B cell (primary cell): ENCODE measurements around the gene PLCL1. TPM values are rescaled to one million over a fixed set of nuclear protein-coding genes. Genes with fewer than 3 reads are reported as not detected.

Experiments used
- ATAC-seq: fragments of 200-7000 bp; cut with Tn5 transposase; one replicate; pipeline ENCODE4 v1.10.0; 2021; ENCODE audit warnings: low read depth, mild to moderate bottlenecking, moderate number of reproducible peaks, moderate library complexity
- CTCF ChIA-PET: fragments of 350-600 bp; sonication (Branson Sonifier 250); formaldehyde crosslinking; loops from one replicate; lab custom pipeline; 2021; ENCODE audit warnings: antibody characterized with exemption, inconsistent platforms; lab: Charles Lee
- POLR2A ChIA-PET: fragments of 350-600 bp; sonication (Branson Sonifier 250); formaldehyde crosslinking; loops from one replicate; lab custom pipeline; 2021; ENCODE audit warnings: antibody characterized with exemption; lab: Charles Lee
- DNase-seq: peaks from one replicate; pipeline ENCODE4 v3.0.0; 2013
- H2AFZ ChIP-seq: 2 replicates; pipeline ENCODE4 v1.6.1; 2012; ENCODE audit warnings: mild to moderate bottlenecking, low read depth, low read length; ENCODE audit not compliant: insufficient read depth, poor library complexity, severe bottlenecking
- H3K27ac ChIP-seq, 2 donors: 1 replicate in 1 of 2; 2 replicates in 1 of 2; pipeline ENCODE4 v1.5.1; 2012 to 2013; ENCODE audit warnings: low read length in 2 of 2, mild to moderate bottlenecking in 2 of 2, moderate library complexity in 1 of 2
- H3K27me3 ChIP-seq, 4 experiments: fragments of 200-600 bp in 1 of 4; sonication (generic) in 1 of 4; replicated peaks in 1 of 4; 1 replicate in 2 of 4; 2 replicates in 2 of 4; pipeline versions ENCODE4 v1.6.1 to v1.7.0; 2013 to 2016; ENCODE audit warnings: low read length in 3 of 4, mild to moderate bottlenecking in 2 of 4, mixed read lengths in 1 of 4, moderate library complexity in 1 of 4; ENCODE audit not compliant: insufficient read depth in 4 of 4, control insufficient read depth in 3 of 4; ENCODE audit errors: control extremely low read depth in 1 of 4
- H3K36me3 ChIP-seq, 2 experiments: replicated peaks in 1 of 2; 1 replicate in 1 of 2; 2 replicates in 1 of 2; pipeline versions ENCODE4 v1.6.1 to v1.7.1; 2013; ENCODE audit warnings: low read length in 1 of 2; ENCODE audit not compliant: insufficient read depth in 2 of 2, control insufficient read depth in 1 of 2; ENCODE audit errors: control extremely low read depth in 1 of 2, extremely low read depth in 1 of 2
- H3K4me1 ChIP-seq, 2 donors: fragments of 200-600 bp in 1 of 2; sonication (generic) in 1 of 2; 1 replicate in 1 of 2; 2 replicates in 1 of 2; pipeline versions ENCODE4 v1.5.1 to v1.6.1; 2013 to 2017; ENCODE audit warnings: low read length in 2 of 2; ENCODE audit not compliant: control insufficient read depth in 2 of 2, insufficient read depth in 2 of 2
- H3K4me2 ChIP-seq: replicated peaks from 2 replicates; pipeline ENCODE3; 2012; ENCODE audit warnings: mild to moderate bottlenecking, low read depth, low read length; ENCODE audit not compliant: poor library complexity, severe bottlenecking
- H3K4me3 ChIP-seq, 5 experiments: fragments of 200-600 bp in 1 of 5; sonication (generic) in 1 of 5; 1 replicate in 3 of 5; 2 replicates in 2 of 5; pipeline versions ENCODE4 v1.5.1 to v1.7.0; 2011 to 2016; ENCODE audit warnings: low read length in 4 of 5, mild to moderate bottlenecking in 4 of 5, low read depth in 2 of 5, control low read depth in 1 of 5, moderate library complexity in 1 of 5; ENCODE audit not compliant: insufficient read depth in 1 of 5; ENCODE audit errors: control extremely low read depth in 1 of 5, extremely low read depth in 1 of 5
- H3K79me2 ChIP-seq: fragments of 200-600 bp; sonication (generic); one replicate; pipeline ENCODE4 v1.6.0; 2016; ENCODE audit warnings: low read length; ENCODE audit not compliant: control insufficient read depth, insufficient read depth
- H3K9ac ChIP-seq: fragments of 200-600 bp; sonication (generic); 2 replicates; pipeline ENCODE4 v1.6.1; 2017; ENCODE audit warnings: mild to moderate bottlenecking, low read length, moderate library complexity
- H3K9me3 ChIP-seq, 3 donors: one replicate each; pipeline versions ENCODE4 v1.6.1 to v1.7.1; 2013; ENCODE audit warnings: low read length in 2 of 3; ENCODE audit not compliant: control insufficient read depth in 2 of 3, insufficient read depth in 1 of 3; ENCODE audit errors: control extremely low read depth in 1 of 3
- H4K20me1 ChIP-seq: 2 replicates; pipeline ENCODE4 v1.6.0; 2012; ENCODE audit warnings: mild to moderate bottlenecking, low read length; ENCODE audit not compliant: insufficient read depth, control insufficient read depth, poor library complexity, severe bottlenecking
- H3K27ac Mint-ChIP-seq: one replicate; pipeline ENCODE4 v1.8.0; 2021; ENCODE audit warnings: mixed read lengths
- H3K27me3 Mint-ChIP-seq: one replicate; pipeline ENCODE4 v1.8.0; 2021; ENCODE audit warnings: mixed read lengths
- H3K4me1 Mint-ChIP-seq: one replicate; pipeline ENCODE4 v1.8.0; 2021; ENCODE audit warnings: mixed read lengths
- H3K4me3 Mint-ChIP-seq: one replicate; pipeline ENCODE4 v1.8.0; 2021; ENCODE audit warnings: mixed read lengths
- H3K9me3 Mint-ChIP-seq: one replicate; pipeline ENCODE4 v1.8.0; 2022; ENCODE audit warnings: mixed read lengths; ENCODE audit not compliant: insufficient read depth
- EZH2 ChIP-seq: IDR thresholded peaks from 2 replicates; pipeline ENCODE4 v1.6.1; 2012; ENCODE audit warnings: borderline replicate concordance, low read depth, mild to moderate bottlenecking, moderate library complexity, low read length; ENCODE audit not compliant: insufficient read depth, poor library complexity, severe bottlenecking
- WGBS: methylation state at CpG from one replicate; pipeline ENCODE4 v1.1.5; 2013; ENCODE audit warnings: missing lambda C conversion rate; ENCODE audit not compliant: insufficient coverage; 5-methylcytosine and 5-hydroxymethylcytosine counted together
- intact Hi-C: fragments of 100-400 bp; cut with micrococcal nuclease; formaldehyde crosslinking; loops from one replicate; pipeline ENCODE4 v1.10.0; 2022
- polyA plus RNA-seq: library from polyadenylated mRNA; depleted of rRNA; stranded (reverse); fragments of >200 nt; gene quantifications from 2 replicates; pipeline ENCODE4 v1.2.3, GENCODE V29; 2012
- total RNA-seq, 2 donors: library from RNA; stranded (reverse); fragments of 120-200 nt in 1 of 2; gene quantifications; 1 replicate in 1 of 2; 2 replicates in 1 of 2; pipeline versions ENCODE4 v1.2.3 to v1.2.4, GENCODE V29; 2013 to 2022
- TF ChIP-seq, protein P1 (sequence below): fragments of 200-600 bp; IDR thresholded peaks from one replicate; pipeline ENCODE4 v1.8.0; 2022; ENCODE audit warnings: antibody characterized with exemption, mild to moderate bottlenecking

The PLCL1 gene
- total and polyA plus RNA-seq, 2 donors (not counting 1 experiment from before 2014, with no cell fraction given): 0.07 to 0.25 TPM

DNA sequence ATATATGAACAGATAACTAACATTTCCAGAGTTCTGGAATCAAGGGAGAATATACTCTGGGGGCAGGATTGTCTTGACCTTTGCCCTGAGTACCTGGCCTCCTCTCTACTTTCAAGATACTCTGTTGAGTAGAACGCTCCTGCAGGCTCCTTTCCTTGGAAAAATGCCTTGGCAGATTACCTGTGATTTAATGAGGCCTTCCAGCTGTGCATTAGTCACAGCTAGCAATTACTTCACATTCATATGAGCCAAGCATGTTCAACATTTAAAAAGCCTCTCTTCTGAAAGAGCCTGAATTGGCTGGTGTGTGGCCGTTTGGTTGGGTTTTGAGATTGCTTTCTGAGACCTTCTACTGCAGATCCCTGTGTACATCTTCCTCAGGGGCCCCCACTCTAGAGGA lies 142.2 kb downstream of the PLCL1 start:
- Histone ChIP-seq H3K4me1 (no peaks in the 10 kb centered on the region), H3K36me3 (no peaks in the 10 kb centered on the region), H3K4me2 (no peak overlapping the region), H3K4me3 (no peak overlapping the region), H2AFZ (no peak overlapping the region), H3K9ac (no peak overlapping the region), H3K27ac (no peak overlapping the region), H3K9me3 (no peaks in the 10 kb centered on the region), H4K20me1 (no peaks in the 10 kb centered on the region), H3K79me2 (no peaks in the 10 kb centered on the region), H3K27me3 (peaks cover 0 to 2% (median 0%) of the 10 kb centered on the region in 4 experiments)
- 100% methylated on average over 1 of the region's 2 CpGs for WGBS
- H3K4me1 Mint-ChIP-seq: no peaks in the 10 kb centered on the region
- H3K27me3 Mint-ChIP-seq: peaks cover 17% of the 10 kb centered on the region
- CTCF ChIA-PET: no interaction called here
- no peak for TF ChIP-seq EZH2
- TF ChIP-seq, protein P1, sequence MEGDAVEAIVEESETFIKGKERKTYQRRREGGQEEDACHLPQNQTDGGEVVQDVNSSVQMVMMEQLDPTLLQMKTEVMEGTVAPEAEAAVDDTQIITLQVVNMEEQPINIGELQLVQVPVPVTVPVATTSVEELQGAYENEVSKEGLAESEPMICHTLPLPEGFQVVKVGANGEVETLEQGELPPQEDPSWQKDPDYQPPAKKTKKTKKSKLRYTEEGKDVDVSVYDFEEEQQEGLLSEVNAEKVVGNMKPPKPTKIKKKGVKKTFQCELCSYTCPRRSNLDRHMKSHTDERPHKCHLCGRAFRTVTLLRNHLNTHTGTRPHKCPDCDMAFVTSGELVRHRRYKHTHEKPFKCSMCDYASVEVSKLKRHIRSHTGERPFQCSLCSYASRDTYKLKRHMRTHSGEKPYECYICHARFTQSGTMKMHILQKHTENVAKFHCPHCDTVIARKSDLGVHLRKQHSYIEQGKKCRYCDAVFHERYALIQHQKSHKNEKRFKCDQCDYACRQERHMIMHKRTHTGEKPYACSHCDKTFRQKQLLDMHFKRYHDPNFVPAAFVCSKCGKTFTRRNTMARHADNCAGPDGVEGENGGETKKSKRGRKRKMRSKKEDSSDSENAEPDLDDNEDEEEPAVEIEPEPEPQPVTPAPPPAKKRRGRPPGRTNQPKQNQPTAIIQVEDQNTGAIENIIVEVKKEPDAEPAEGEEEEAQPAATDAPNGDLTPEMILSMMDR: no peak
- no peak overlapping the region for H3K27ac Mint-ChIP-seq
- DNase-seq (no peak), ATAC-seq (no peak)
- no peaks in the 10 kb centered on the region for H3K9me3 Mint-ChIP-seq
- intact Hi-C loops: no loop called here
- H3K4me3 Mint-ChIP-seq: no peak overlapping the region
- POLR2A ChIA-PET: no interaction called here

GRCh38 chr2:197947219-197947757 lies 142.9 kb downstream of the PLCL1 start:
- no peaks in the 10 kb centered on the region for H3K4me1 ChIP-seq
- CTCF ChIA-PET: no interaction called here
- H3K27ac Mint-ChIP-seq: no peak overlapping the region
- H3K4me3 Mint-ChIP-seq: no peak overlapping the region
- DNase-seq (no peak), ATAC-seq (no peak)
- intact Hi-C loops: no loop called here
- whole genome bisulfite sequencing: 84% methylated on average over 3 of the region's 3 CpGs
- H3K36me3 ChIP-seq: no peaks in the 10 kb centered on the region
- POLR2A ChIA-PET: no interaction called here
- H3K9ac ChIP-seq: no peak overlapping the region
- H2AFZ ChIP-seq: no peak overlapping the region
- TF ChIP-seq, protein P1: no peak
- no peak for TF ChIP-seq EZH2
- H3K4me1 Mint-ChIP-seq: no peaks in the 10 kb centered on the region
- no peak overlapping the region for H3K4me2 ChIP-seq
- H3K79me2 ChIP-seq: no peaks in the 10 kb centered on the region
- H3K9me3 ChIP-seq: no peaks in the 10 kb centered on the region
- no peak overlapping the region for H3K4me3 ChIP-seq
- no peaks in the 10 kb centered on the region for H3K9me3 Mint-ChIP-seq
- H3K27me3 ChIP-seq: peaks cover 0 to 2% (median 0%) of the 10 kb centered on the region in 4 experiments
- peaks cover 9% of the 10 kb centered on the region for H3K27me3 Mint-ChIP-seq
- no peaks in the 10 kb centered on the region for H4K20me1 ChIP-seq
- no peak overlapping the region for H3K27ac ChIP-seq
